Gastrocnemius medialis (tissue), 4 donors: ENCODE measurements around the gene TEX13C. TPM values are rescaled to one million over a fixed set of nuclear protein-coding genes. Genes with fewer than 3 reads are reported as not detected.

Experiments used
- ATAC-seq, 2 donors: fragments of 150-250 bp; one replicate each; pipeline ENCODE4 v1.9.1; 2016
- DNase-seq, 2 donors: peaks; one replicate each; pipeline ENCODE4 v3.0.0-alpha.2; 2019
- H3K27ac ChIP-seq, 4 donors: fragments of 200-600 bp; sonication (generic); 1 replicate in 1 of 4; 2 replicates in 3 of 4; pipeline ENCODE4 v1.5.1; 2016 to 2018; ENCODE audit warnings: mild to moderate bottlenecking in 2 of 4, moderate library complexity in 1 of 4
- H3K27me3 ChIP-seq, 3 donors: fragments of 200-600 bp; sonication (generic) in 2 of 3; 1 replicate in 1 of 3; 2 replicates in 2 of 3; pipeline versions ENCODE4 v1.5.1 to v1.6.0; 2016 to 2019; ENCODE audit warnings: mild to moderate bottlenecking in 1 of 3, moderate library complexity in 1 of 3
- H3K36me3 ChIP-seq, 2 donors: fragments of 200-600 bp; sonication (generic) in 1 of 2; one replicate each; pipeline ENCODE4 v1.5.1; 2017 to 2018
- H3K4me1 ChIP-seq, 2 donors: fragments of 200-600 bp; sonication (generic) in 1 of 2; one replicate each; pipeline ENCODE4 v1.5.1; 2016 to 2017; ENCODE audit warnings: mild to moderate bottlenecking in 2 of 2
- H3K4me3 ChIP-seq, 4 donors: fragments of 200-600 bp; sonication (generic) in 3 of 4; 1 replicate in 1 of 4; 2 replicates in 3 of 4; pipeline ENCODE4 v1.5.1; 2016 to 2019; ENCODE audit warnings: mild to moderate bottlenecking in 2 of 4
- H3K9me3 ChIP-seq, 3 donors: fragments of 200-600 bp; sonication (generic) in 2 of 3; 1 replicate in 1 of 3; 2 replicates in 2 of 3; pipeline ENCODE4 v1.5.1; 2016 to 2019
- POLR2A ChIP-seq, 2 donors: fragments of 450-650 bp; IDR thresholded peaks; one replicate each; pipeline ENCODE4 v1.6.1; 2017; ENCODE audit warnings: antibody characterized with exemption in 2 of 2, mild to moderate bottlenecking in 2 of 2, moderate library complexity in 2 of 2
- in situ Hi-C, 4 donors: fragments of 200-750 bp; cut with MboI; loops; one replicate each; pipeline versions ENCODE4 v1.15.0 to v1.8.0; 2017; ENCODE audit warnings: low sequenced_read_pairs in 4 of 4
- intact Hi-C: fragments of 100-400 bp; cut with DNase I; formaldehyde crosslinking; loops from one replicate; pipeline ENCODE4 v1.15.1; 2023; ENCODE audit warnings: low total_unique reads
- total RNA-seq, 4 donors: library from RNA; depleted of rRNA; stranded (reverse); fragments of >200 nt; gene quantifications; one replicate each; pipeline versions ENCODE4 v1.1.0 to v1.2.3, GENCODE V29; 2016
- TF ChIP-seq, protein P1 (sequence below), 5 experiments: fragments of 450-650 bp in 3 of 5; fragments of 200-600 bp in 2 of 5; sonication (generic) in 2 of 5; IDR thresholded peaks in 4 of 5; conservative IDR thresholded peaks in 1 of 5; 1 replicate in 4 of 5; 2 replicates in 1 of 5; pipeline ENCODE4 v1.5.1; 2016 to 2019; ENCODE audit warnings: antibody characterized with exemption in 5 of 5, mild to moderate bottlenecking in 3 of 5, moderate library complexity in 3 of 5

Gene TEX13C
- total RNA-seq, 4 donors from 2014 or later = not detected

DNA sequence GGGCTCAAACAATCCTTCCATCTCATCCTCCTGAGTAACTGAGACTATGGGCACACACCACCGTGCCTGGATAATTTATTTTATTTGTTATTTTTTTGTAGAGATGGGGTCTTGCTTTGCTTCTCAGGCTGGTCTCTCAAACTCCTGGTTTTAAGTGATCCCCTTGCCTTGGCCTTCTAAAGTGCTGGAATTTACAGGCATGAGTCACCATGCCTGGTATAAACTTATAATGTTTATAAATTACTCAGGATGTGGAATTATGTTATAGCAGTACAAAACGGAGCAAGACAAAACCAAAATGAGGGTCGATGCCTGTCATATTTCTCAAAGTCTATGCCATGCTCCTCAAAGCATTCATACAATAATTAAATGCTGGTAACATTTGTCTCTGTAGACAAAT lies 29.8 kb upstream of the TEX13C start:
- intact Hi-C loops = no loop called here
- no peak for ATAC-seq
- Histone ChIP-seq H3K27ac (no peak overlapping the region), H3K9me3 (no peaks in the 10 kb centered on the region), H3K4me3 (no peak overlapping the region), H3K27me3 (no peaks in the 10 kb centered on the region), H3K36me3 (no peaks in the 10 kb centered on the region), H3K4me1 (no peaks in the 10 kb centered on the region)
- no peak for DNase-seq
- TF ChIP-seq, protein P1, sequence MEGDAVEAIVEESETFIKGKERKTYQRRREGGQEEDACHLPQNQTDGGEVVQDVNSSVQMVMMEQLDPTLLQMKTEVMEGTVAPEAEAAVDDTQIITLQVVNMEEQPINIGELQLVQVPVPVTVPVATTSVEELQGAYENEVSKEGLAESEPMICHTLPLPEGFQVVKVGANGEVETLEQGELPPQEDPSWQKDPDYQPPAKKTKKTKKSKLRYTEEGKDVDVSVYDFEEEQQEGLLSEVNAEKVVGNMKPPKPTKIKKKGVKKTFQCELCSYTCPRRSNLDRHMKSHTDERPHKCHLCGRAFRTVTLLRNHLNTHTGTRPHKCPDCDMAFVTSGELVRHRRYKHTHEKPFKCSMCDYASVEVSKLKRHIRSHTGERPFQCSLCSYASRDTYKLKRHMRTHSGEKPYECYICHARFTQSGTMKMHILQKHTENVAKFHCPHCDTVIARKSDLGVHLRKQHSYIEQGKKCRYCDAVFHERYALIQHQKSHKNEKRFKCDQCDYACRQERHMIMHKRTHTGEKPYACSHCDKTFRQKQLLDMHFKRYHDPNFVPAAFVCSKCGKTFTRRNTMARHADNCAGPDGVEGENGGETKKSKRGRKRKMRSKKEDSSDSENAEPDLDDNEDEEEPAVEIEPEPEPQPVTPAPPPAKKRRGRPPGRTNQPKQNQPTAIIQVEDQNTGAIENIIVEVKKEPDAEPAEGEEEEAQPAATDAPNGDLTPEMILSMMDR (IDR thresholded peaks at IDR 0.05 in 4 of 5, conservative IDR thresholded peaks at IDR 0.05 in 1 of 5) = no peak
- no peak for TF ChIP-seq POLR2A (IDR thresholded peaks at IDR 0.05)
- in situ Hi-C loops = no loop called here

DNA sequence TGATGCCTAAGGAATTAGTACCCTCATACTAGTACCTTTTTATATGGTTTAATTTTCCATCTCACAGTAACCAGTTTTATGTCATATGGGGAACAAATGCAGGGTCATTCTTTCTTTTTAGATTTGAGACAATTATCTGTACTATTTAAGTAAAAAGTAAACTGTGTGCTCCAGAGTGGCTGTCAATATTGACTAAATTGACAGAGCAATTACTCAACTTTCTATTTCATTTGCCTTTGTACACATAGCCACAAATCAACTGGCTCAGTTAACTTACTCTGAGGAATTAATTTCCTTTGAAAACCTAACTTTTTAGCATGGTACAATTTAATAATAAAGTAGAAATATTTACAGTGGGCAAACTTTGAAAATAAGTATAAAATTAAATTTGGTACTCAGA lies 28.5 kb upstream of the TEX13C start:
- Histone ChIP-seq H3K36me3 (no peaks in the 10 kb centered on the region), H3K4me1 (no peaks in the 10 kb centered on the region), H3K27ac (no peak overlapping the region), H3K4me3 (no peak overlapping the region), H3K27me3 (no peaks in the 10 kb centered on the region), H3K9me3 (no peaks in the 10 kb centered on the region)
- intact Hi-C loops (no loop called here), in situ Hi-C loops (no loop called here)
- ATAC-seq (no peak), DNase-seq (no peak)
- TF ChIP-seq POLR2A (IDR thresholded peaks at IDR 0.05) = no peak

DNA sequence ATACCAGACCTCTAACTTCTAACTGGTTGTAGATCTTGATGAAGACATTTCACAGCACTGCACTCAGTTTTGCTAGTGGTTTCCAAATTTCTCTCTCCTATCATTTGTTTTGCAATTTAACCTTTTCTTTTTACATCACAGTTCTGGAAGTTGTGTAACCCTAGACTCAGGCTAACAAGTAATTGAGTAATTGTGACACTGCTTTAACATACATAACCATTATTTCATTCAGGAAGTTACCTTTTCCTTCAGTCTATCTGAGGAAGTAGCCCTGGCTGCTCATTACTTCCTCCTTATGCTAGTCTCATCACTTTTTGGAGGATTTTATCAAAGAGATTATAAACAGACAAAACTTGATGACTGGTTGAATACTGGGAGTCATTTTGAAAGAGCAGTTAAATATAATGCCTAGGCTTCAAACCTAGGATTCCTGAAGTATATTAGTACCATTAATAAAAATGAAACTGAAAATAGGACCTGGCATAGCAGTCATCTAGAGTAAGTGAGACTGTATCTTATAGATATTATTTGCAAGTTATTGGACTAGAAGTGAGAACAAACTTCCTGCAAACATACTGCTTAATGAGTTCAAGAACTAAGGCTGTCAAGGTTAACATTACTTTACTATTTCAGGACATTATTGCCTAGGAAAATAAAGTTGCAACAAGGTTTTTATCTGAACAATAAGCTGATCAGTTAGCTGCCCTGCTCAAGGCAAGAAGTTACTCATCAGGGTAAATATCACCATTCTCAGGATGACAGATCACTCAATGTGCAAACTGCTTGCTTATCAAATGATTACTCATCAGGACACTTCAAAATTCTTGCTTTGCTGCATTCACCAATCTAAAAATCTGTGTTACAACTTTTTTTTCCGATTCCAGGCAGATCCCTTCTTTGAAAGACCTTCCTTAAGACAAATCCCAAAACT lies 25.6 kb upstream of the TEX13C start:
- no peak overlapping the region for H3K4me3 ChIP-seq
- TF ChIP-seq, protein P1 (IDR thresholded peaks at IDR 0.05 in 4 of 5, conservative IDR thresholded peaks at IDR 0.05 in 1 of 5) = no peak
- no peak for TF ChIP-seq POLR2A (IDR thresholded peaks at IDR 0.05)
- in situ Hi-C loops (no loop called here), intact Hi-C loops (no loop called here)
- H3K4me1 ChIP-seq = no peaks in the 10 kb centered on the region
- ATAC-seq (no peak), DNase-seq (no peak)
- H3K27me3 ChIP-seq = no peaks in the 10 kb centered on the region
- no peak overlapping the region for H3K27ac ChIP-seq
- no peaks in the 10 kb centered on the region for H3K36me3 ChIP-seq
- H3K9me3 ChIP-seq = no peaks in the 10 kb centered on the region

DNA sequence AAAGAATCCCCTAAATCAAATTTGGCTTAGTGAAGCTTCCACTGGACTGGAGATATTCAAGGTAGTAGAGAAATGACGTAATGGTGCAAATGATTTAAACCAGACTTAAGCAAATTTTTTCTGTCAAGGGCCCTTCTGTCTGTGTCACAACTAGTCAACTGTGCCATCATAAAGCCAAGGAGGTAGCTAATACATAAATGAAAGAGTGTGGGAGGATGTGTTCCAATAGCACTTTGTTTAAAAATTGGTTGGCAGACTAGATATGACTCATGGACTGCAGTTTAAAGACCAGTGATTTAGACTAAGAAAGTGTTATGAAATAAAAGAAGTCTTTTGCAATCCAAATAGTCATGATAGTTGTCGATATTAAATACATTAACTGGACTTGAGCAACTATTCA lies 24.3 kb upstream of the TEX13C start:
- Histone ChIP-seq H3K9me3 (no peaks in the 10 kb centered on the region), H3K4me1 (no peaks in the 10 kb centered on the region), H3K36me3 (no peaks in the 10 kb centered on the region), H3K4me3 (no peak overlapping the region), H3K27ac (no peak overlapping the region), H3K27me3 (no peaks in the 10 kb centered on the region)
- ATAC-seq (no peak), DNase-seq (no peak)
- intact Hi-C loops (no loop called here), in situ Hi-C loops (no loop called here)
- TF ChIP-seq POLR2A (IDR thresholded peaks at IDR 0.05) = no peak
- TF ChIP-seq, protein P1 (IDR thresholded peaks at IDR 0.05 in 4 of 5, conservative IDR thresholded peaks at IDR 0.05 in 1 of 5) = no peak

DNA sequence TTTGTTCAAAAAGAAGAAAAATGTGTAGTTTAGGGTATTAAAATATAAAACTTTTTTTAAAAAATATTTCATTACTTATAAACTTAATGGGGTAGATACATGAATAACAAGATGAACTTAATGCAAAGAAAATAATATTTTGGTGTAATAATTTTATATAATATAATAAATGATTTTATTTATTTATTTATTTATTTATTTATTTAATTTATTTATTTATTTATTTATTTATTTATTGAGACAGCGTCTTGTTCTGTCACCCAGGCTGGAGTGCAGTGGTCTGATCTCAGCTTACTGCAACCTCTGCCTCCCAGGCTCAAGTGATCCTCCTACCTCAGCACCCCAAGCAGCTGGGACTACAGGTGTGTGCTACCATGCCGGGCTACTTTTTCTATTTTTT lies 20.8 kb upstream of the TEX13C start:
- no peak overlapping the region for H3K27ac ChIP-seq
- no peaks in the 10 kb centered on the region for H3K27me3 ChIP-seq
- no peak for DNase-seq
- no peaks in the 10 kb centered on the region for H3K9me3 ChIP-seq
- intact Hi-C loops (no loop called here), in situ Hi-C loops (no loop called here)
- no peak overlapping the region for H3K4me3 ChIP-seq
- no peak for TF ChIP-seq POLR2A (IDR thresholded peaks at IDR 0.05)
- TF ChIP-seq, protein P1 (IDR thresholded peaks at IDR 0.05 in 4 of 5, conservative IDR thresholded peaks at IDR 0.05 in 1 of 5) = no peak
- H3K4me1 ChIP-seq = no peaks in the 10 kb centered on the region
- no peak for ATAC-seq
- no peaks in the 10 kb centered on the region for H3K36me3 ChIP-seq
